ENCODE results near the gene LEF1. TPM values are rescaled to one million over a fixed set of nuclear protein-coding genes. Genes with fewer than 3 reads are reported as not detected.

Gene LEF1
- total RNA-seq, 1 experiment from 2014 or later = 2.8 TPM

DNA sequence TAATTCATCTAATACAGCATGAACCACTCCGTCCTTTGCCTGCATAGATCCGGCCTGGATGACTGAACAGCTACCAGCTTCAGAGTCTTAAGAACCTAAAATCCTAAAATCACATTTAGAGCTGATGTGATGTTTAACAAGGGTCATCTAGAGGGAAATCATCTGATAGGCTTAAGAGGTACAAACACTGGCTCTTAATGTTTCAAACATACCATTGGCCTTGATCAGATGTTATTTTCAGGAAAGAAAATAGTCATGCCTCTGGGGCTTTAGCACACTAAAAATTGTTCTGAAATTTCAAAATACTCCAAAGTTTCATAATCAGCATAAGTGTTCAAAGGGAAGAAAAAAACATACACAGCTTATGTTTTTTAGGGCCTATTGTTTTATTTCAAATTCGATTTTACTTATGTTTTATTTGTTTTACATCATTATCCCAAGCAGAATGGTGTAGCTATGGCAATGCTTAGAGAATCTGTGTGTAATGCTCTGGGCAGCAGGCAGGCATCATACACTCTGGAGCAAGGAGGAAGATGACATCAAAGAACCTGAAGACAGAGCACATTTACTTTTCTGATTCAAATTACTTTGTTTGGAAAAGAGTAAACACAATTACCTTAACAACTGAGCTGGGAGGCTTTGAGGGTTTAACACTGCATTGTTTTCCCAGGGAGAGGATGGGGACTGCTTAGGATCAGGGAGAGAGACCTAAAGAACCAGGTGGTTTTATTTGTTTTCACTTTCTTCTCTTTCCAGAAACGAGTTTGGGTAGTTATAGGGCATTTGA is 25.3 kb upstream of the LEF1 start:
- Histone ChIP-seq H3K36me3 (ENCODE audit: low read depth) (no peaks in the 10 kb centered on the region), H3K9me3 (ENCODE audit: insufficient read depth, low read depth) (no peaks in the 10 kb centered on the region), H3K4me2 (no peak overlapping the region), H3K9me2 (ENCODE audit: insufficient read depth) (no peaks in the 10 kb centered on the region), H3K4me3 (no peak overlapping the region), H3K27me3 (ENCODE audit: insufficient read depth, low read depth) (no peaks in the 10 kb centered on the region), H3F3A (ENCODE audit: insufficient read depth, low read depth) (no peaks in the 10 kb centered on the region), H4K20me1 (ENCODE audit: insufficient read depth) (no peaks in the 10 kb centered on the region), H3K27ac (no peak overlapping the region), H3K79me2 (ENCODE audit: low read depth) (no peaks in the 10 kb centered on the region), H3K4me1 (replicated peaks; ENCODE audit: insufficient read depth) (no peaks in the 10 kb centered on the region), H2AFZ (no peak overlapping the region)
- ChIA-PET CTCF (interaction anchor here (0.5 kb wide), 1 partner anchor 11 kb away, joined by 5 read pairs; no protein-coding TSS in a partner anchor), POLR2A (ENCODE audit: unreplicated experiment) (no interaction called here)
- intact Hi-C loops (cut with micrococcal nuclease; ENCODE audit: unreplicated experiment) = no loop called here
- DNase-seq = no peak
- TF ChIP-seq EZH2 (IDR thresholded peaks at IDR 0.05; ENCODE audit: low read depth) = no peak
- TF ChIP-seq, protein P1, sequence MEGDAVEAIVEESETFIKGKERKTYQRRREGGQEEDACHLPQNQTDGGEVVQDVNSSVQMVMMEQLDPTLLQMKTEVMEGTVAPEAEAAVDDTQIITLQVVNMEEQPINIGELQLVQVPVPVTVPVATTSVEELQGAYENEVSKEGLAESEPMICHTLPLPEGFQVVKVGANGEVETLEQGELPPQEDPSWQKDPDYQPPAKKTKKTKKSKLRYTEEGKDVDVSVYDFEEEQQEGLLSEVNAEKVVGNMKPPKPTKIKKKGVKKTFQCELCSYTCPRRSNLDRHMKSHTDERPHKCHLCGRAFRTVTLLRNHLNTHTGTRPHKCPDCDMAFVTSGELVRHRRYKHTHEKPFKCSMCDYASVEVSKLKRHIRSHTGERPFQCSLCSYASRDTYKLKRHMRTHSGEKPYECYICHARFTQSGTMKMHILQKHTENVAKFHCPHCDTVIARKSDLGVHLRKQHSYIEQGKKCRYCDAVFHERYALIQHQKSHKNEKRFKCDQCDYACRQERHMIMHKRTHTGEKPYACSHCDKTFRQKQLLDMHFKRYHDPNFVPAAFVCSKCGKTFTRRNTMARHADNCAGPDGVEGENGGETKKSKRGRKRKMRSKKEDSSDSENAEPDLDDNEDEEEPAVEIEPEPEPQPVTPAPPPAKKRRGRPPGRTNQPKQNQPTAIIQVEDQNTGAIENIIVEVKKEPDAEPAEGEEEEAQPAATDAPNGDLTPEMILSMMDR (conservative IDR thresholded peaks at IDR 0.05) = no peak
- no TSS peak for BruUV-seq (replicated peaks)

DNA sequence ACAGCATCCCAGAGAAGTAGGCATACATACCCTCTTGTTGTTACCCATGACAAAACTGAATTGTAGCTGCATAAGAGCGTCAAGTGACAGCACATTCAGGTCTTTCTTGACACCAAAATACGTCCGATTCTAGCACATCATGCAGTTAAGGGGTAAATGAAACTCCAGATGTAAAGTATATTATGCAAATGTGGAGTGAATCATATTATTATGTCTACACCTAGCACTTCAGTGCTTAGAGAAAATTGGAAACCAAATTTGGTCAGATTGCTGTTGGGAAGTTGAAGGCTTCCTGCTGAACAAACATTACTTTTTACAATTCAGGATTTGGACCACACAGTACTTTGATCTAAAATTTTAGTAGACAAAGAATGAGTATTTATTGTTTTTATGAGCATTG is 24.2 kb upstream of the LEF1 start:
- intact Hi-C loops (cut with micrococcal nuclease; ENCODE audit: unreplicated experiment) = no loop called here
- Histone ChIP-seq H4K20me1 (ENCODE audit: insufficient read depth) (no peaks in the 10 kb centered on the region), H3K27me3 (ENCODE audit: insufficient read depth, low read depth) (no peaks in the 10 kb centered on the region), H3K9me2 (ENCODE audit: insufficient read depth) (no peaks in the 10 kb centered on the region), H3K4me2 (no peak overlapping the region), H2AFZ (no peak overlapping the region), H3K4me1 (replicated peaks; ENCODE audit: insufficient read depth) (no peaks in the 10 kb centered on the region), H3K4me3 (no peak overlapping the region), H3K9me3 (ENCODE audit: insufficient read depth, low read depth) (no peaks in the 10 kb centered on the region), H3F3A (ENCODE audit: insufficient read depth, low read depth) (no peaks in the 10 kb centered on the region), H3K36me3 (ENCODE audit: low read depth) (no peaks in the 10 kb centered on the region), H3K27ac (no peak overlapping the region), H3K79me2 (ENCODE audit: low read depth) (no peaks in the 10 kb centered on the region)
- no TSS peak for BruUV-seq (replicated peaks)
- ChIA-PET CTCF (no interaction called here), POLR2A (ENCODE audit: unreplicated experiment) (interaction anchor here (0.7 kb wide), 1 partner anchor 211 kb away, joined by 5 read pairs; no protein-coding TSS in a partner anchor)
- no peak for DNase-seq
- no peak for TF ChIP-seq EZH2 (IDR thresholded peaks at IDR 0.05; ENCODE audit: low read depth)
- TF ChIP-seq, protein P1 (conservative IDR thresholded peaks at IDR 0.05) = no peak

DNA sequence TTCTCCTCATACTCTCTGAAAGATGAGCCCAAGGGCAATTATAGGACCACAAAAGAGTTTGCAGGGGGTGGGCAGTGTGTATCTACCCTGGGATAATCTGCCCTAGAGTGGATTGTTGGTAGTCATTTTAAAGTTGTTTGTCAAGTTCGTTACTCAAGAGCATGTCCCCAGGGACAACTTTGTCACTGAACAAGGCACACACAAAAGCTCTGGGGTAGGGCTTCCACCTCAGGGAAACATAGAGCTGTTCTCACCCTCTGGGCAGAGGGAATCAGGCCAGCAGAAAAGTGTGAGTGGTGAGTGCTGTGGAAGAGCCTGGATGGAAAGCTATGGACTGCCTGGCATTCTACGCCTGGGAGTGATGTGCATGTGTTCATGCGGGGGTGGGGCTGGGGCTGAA is 23.3 kb upstream of the LEF1 start:
- no peaks in the 10 kb centered on the region for H3F3A ChIP-seq (ENCODE audit: insufficient read depth, low read depth)
- H2AFZ ChIP-seq = no peak overlapping the region
- no peaks in the 10 kb centered on the region for H4K20me1 ChIP-seq (ENCODE audit: insufficient read depth)
- no peaks in the 10 kb centered on the region for H3K27me3 ChIP-seq (ENCODE audit: insufficient read depth, low read depth)
- no TSS peak for BruUV-seq (replicated peaks)
- no peak overlapping the region for H3K4me2 ChIP-seq
- ChIA-PET POLR2A (ENCODE audit: unreplicated experiment) (no interaction called here), CTCF (no interaction called here)
- H3K4me3 ChIP-seq = no peak overlapping the region
- no peak for DNase-seq
- H3K36me3 ChIP-seq (ENCODE audit: low read depth) = no peaks in the 10 kb centered on the region
- H3K9me2 ChIP-seq (ENCODE audit: insufficient read depth) = no peaks in the 10 kb centered on the region
- H3K27ac ChIP-seq = no peak overlapping the region
- H3K4me1 ChIP-seq (replicated peaks; ENCODE audit: insufficient read depth) = no peaks in the 10 kb centered on the region
- intact Hi-C loops (cut with micrococcal nuclease; ENCODE audit: unreplicated experiment) = no loop called here
- H3K9me3 ChIP-seq (ENCODE audit: insufficient read depth, low read depth) = no peaks in the 10 kb centered on the region
- no peaks in the 10 kb centered on the region for H3K79me2 ChIP-seq (ENCODE audit: low read depth)
- no peak for TF ChIP-seq EZH2 (IDR thresholded peaks at IDR 0.05; ENCODE audit: low read depth)
